ENCODE measurements around the gene GRIK4.

- no peak for TF ChIP-seq CTCF (conservative IDR thresholded peaks at IDR 0.05; ENCODE audit: low read depth, low read length)
- no peak for TF ChIP-seq EZH2 (IDR thresholded peaks at IDR 0.05; ENCODE audit: low read length, unreplicated experiment)
These were observed 216.2 kb downstream of the GRIK4 start for GRCh38 chr11:120727752-120728151.

All from PC-3 (cell line).